Measurements from ENCODE around the gene CCHCR1.
A peak's percentile ranks its signal among the peaks of the same experiment; 100 is the strongest.

The CCHCR1 gene

DNA sequence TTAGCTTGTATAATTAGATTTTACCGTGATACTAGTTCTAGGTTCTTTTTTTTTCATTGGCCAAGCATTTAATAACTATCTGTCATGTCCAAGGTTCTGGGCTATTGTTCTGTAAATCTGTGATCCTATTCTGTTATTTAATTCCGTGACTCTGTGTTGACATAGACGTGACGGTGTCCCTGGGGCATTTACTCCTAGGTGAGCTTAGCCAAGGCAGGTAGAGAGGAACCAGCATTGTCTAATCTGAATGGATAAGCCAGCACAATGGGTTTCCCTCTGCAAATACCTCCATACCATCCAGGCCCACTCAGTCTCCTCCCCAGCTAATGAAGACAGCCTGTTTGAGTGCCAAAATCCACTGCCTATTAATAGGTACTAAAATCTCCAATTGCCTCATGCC is 28.5 kb downstream of the CCHCR1 start:
- DNase-seq (ENCODE audit: low spot score), result no peak

- DNase-seq (ENCODE audit: low spot score), result peak; percentile 49
These were observed 29.4 kb downstream of the CCHCR1 start for GRCh38 chr6:31128093-31128676.

- no peak for DNase-seq (ENCODE audit: low spot score)
These were observed 31.0 kb downstream of the CCHCR1 start for GRCh38 chr6:31126396-31127175.

DNA sequence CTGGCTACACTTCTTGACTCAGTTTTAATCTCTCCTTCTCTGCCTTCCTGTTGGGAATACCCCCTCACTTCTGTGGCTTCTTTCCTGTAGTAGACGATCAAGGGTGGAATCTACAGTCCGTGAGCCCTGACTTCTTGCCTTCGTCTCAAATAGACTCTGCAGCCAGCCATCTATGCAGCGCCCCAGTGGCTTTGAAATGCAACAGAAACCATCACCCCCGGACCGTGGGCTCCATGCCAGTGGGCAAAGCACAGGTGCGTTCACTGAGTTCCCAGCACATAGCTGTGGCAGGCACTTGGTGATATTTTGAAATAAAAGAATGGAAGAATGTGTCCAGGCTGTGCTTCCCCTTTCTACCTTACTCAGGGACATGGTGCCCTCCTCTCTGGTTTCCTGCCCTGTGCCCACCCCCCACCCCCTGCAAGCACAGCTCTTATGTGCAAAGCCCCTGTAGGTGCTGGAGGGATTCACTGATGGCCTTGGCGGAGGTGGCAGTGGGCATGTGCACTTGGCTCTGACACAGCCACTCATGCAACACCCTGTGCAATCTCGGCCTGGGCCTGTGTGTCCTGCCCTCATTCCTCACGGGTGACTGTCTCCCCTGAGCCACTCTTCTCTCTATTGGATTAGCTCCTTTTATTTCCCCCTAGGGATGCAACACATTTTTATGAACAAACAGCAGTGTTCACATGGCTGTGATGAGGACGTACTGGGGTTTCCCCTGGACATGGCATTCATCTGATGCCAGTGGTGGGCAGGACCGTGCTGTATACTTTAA is 31.8 kb downstream of the CCHCR1 start:
- DNase-seq (ENCODE audit: low spot score), result no peak

- DNase-seq (ENCODE audit: low spot score), result no peak
These were observed 32.4 kb downstream of the CCHCR1 start for GRCh38 chr6:31125162-31125561.

DNA sequence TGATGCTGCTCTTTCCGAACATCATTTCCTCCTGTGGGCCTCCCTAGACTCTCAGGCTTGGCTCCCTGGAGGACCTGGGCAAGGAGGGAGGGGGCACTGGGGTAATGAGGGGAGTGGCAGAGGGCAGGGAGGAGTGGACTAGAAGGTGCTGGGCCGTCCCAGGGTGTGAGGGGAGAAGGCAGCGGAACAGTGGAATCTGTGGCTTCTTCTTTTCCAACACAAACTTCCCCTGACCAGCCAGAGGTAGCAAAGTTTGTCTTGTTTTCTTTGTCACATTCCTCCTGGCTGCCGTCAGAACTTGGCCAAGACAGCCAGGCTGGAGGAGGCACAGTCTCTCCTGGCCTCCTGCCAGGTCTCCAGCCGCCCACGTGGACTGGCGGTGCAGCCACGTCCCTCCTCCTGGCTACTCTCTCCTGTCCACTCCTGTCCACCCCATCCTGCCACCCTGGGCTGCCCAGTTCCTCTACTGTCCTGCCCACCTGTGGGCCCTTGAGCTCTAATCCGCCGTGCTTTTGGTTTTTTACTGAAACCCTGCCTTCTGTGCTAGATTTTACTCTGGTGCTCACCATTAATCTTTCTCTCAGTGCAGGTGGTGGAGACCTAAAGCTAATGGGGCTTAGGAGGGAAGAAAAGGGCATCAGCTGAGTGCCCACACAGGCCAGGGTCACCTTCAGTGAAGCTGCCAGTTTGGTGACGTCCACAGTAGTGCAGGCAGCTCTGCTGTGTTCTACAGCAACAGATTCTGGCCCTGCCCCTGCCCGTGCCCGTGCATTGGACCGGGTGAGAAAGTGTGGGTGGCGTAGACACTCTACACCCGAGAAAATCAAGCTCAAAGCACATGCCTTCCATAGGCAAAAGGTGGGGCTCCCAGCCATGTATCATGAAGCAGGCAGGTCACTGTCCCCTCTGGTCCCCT is 34.6 kb downstream of the CCHCR1 start:
- no peak for DNase-seq (ENCODE audit: low spot score)

- no peak for DNase-seq (ENCODE audit: low spot score)
These were observed 36.3 kb downstream of the CCHCR1 start for GRCh38 chr6:31121131-31121790.

DNA sequence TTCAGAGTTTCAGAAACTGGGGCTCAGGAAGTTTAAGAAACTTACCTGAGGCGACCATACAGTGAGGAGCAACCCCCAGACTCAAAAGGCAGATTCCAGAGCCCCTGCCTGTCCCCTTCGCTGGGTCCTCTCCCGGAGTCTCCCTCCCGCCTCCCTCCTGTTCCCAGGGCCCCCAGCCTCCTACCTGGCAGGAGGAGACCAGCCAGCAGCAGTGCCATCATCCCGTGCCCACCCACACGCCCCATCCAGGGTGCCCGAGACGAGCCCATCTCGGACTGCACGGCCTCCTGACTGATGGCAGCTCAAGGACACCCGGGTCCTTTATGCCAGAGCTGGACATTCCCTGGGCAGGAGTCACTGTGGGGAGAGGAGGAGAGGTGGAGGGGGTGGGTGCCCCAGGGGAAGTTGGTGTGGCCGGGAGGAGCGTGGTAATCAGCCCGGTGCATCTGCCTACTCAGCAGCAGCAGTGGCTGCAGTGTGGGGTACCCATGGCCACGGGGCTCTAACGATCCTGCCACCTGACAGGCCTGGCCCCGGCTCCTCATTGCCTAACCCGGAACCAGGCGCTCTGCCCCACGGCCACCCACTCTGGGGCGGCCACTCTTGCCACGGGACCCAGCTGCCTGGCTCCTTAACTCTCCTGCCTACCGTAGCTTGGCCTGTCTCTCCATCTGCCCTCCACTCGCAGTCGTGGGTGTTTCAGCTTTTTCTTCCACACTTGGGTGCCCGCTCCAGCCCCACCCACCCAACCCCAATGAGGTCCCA is 37.3 kb downstream of the CCHCR1 start, which contains the start of gene CDSN:
CDSN (minus strand) TSS at position 296 of the 765 bp plus-strand sequence; CDS start at position 269, 27 bp downstream.
- DNase-seq (ENCODE audit: low spot score), result no peak

GRCh38 chr6:31118178-31118577 is 39.4 kb downstream of the CCHCR1 start:
- DNase-seq (ENCODE audit: low spot score), result no peak

DNA sequence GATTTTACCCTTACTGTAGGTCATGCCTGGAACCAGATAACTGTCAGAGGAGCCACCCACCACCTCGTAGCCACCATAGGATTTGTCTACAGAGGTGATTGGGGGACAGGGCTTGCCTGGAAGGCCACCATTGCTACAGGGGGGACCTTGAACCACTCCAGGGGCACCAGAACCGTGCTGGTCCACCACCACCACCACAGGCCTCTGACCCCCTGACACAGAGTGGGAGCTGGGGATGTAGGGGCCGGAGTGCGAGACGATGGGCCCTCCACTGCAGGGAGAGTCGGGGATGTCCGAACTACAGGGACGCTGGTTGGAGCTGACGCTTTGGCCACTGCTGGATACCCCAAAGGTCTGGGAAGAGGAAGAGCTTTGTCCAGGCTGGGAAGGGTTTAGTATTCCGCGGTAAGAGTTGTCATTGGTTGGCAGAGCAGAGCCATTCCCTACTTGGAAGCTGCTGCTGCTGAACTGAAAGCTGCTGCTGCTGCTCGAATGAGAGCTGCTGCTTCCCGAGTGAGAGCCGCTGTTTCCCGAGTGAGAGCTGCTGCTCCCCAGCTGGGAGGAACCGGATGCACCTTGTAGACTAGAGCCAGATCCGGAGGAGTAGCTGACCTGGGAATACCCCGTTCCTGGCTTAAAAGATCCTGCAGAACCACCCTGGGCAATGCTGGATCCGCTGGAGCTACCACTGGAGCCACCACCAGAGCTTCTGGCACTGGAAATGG is 40.8 kb downstream of the CCHCR1 start:
- DNase-seq (ENCODE audit: low spot score), result no peak

DNA sequence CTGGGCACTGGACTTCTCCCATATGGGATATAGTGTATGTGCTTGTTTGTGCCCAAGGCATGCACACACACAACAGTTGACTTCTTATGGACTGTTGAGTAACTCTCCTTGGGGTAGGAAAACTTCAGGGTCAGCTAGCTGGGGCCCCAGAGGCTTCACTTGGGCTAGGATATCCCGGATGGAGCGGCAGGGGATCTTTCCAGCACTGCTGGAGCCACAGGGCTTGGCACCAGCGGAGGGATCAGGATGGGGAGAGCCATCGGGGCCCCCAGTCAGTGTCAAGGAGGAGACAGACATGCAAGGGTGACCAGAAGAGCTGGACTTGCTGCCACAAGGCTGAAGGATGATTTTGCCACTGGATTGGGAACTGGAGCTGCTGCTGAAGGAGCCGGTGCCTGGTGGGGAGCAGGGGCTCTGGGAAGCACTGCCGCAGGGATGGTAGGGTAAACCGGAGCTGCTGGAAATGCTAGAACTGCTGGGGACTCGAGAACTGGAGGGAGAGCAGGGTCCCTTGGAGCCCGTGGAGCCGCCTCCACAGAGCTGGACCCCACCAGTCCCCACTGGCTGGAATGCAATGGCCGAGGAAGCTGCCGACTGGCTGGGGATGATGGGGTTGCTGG is 41.6 kb downstream of the CCHCR1 start:
- DNase-seq (ENCODE audit: low spot score), result no peak

DNA sequence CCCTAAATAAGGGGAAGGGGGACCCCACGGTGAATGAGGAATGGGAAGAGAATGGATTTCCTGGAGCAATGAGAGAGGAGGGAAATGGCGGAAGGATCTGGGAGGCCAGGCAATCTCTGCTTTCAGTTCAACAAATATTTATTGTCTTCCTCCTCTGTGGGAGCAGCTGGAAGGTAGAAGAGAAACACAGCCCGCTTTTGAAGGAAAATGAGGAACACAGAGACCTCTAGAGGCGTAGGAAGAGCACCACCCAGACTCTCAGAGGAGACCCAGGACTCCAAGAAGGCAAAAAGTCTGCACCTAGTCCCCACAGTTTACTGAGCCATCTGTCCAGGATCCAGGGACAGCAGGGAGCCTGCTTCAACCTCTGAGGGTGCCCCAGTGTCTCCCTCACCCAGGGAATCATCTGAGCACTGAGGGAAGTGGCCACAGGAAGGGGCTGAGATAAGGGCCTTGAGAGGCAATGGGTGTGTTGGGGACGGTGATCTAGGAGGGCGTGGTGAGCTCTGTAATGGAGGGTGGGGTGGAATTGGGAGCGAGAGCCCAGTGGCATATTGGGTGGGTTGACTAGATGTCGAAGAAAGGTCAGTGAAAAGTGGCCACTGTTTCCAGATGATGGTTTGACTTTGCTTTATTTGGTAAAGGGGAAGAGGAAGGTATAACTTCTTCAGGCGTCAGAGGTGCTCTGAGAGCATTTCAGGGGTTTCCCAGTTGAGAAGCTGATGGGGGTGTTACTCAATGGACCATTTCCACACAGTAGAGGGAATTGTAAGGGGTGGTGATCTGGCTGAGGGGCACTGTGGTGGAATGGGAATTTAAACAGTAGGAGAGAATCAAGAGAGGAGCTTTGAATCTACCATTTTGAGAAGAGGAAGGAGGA is 42.4 kb downstream of the CCHCR1 start:
- DNase-seq (ENCODE audit: low spot score), result no peak

GRCh38 chr6:31114541-31114878 is 43.1 kb downstream of the CCHCR1 start, which contains the start of gene PSORS1C1:
PSORS1C1 (plus strand) TSS chr6:31114800; CDS start chr6:31129633, 14,833 bp downstream.
- no peak for DNase-seq (ENCODE audit: low spot score)

DNA sequence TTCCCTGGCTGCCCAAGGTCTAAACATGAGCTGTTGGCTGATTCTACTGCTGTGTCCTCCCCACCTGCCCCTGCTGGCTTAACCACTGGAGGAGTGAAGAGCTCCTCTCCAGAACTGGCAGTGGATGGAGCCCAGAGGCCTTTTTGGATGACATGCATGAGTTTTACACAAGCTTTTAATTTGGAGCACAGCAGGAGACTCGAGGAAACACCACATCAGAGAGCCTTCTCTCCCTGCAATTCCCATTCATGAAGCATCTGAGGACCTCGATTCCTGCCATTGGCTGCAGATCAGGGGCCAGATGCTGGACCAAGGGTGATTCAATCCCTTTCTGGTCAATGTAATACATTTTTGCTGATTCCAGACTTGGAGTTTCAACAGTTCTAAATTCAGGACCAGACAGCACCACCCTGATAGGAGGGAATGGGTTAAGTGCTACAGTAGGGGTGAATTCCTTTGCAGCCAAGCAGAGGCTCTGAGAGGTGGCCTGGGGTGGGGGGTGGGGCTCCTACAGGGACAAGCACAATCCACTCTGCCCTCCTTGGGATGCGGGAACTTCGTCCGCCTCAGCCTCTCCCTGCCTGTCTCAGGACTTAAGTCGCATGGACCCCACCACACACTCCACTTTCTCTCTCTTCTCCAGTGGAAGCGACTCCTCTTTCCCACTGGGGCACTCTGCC is 43.6 kb downstream of the CCHCR1 start:
- no peak for DNase-seq (ENCODE audit: low spot score)

DNA sequence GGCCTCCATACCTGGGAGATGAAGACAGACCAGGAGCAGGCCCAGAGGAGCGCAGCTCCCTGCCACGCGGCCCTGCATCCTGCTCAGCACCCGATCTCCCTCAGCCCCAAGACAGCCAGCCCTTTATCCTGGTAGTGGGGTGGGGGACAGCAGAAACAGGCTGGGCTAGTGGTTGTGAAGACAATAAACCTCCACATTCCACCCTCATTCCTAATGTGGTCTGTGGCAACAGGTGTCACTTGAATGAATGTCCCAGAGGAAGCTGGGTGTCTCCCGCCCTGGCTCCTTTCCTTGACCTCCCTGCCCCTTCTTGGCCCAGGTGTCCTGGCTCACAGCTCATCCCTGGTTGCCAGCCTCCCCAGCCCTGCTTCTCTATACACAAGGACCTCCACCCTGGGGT is 45.1 kb downstream of the CCHCR1 start, which contains the start of gene C6orf15:
C6orf15 (minus strand) TSS at position 98 of the 400 bp plus-strand sequence; CDS start at position 78, 20 bp downstream.
- no peak for DNase-seq (ENCODE audit: low spot score)

DNA sequence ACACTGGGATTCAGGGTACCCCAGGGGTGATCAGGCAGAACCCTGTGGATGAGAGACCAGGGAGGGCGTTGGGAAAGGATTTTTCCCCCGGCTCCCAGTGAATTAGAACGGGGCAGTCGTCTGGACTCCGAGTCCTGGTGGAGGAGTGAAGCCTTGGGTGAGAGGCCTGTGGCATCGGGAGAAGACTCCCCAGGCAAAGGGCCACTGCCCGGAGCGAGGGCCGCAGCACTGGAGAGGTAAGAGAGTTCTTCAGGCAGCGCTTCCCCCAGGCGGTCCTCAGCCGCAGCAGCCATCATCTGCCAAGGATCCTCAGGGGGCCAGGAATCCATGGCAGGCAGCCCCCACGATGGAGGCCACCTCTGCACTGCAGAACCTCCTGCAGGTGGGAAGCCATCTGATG is 45.9 kb downstream of the CCHCR1 start:
- no peak for DNase-seq (ENCODE audit: low spot score)

Data from SK-N-DZ (cell line).